ENCODE results near the gene ATP5F1E.
A peak's percentile ranks its signal among the peaks of the same experiment; 100 is the strongest.

ATP5F1E gene

GRCh38 chr20:59044796-59045195, 12.7 kb upstream of the ATP5F1E start:
- TF ChIP-seq YY1 (IDR thresholded peaks at IDR 0.05; ENCODE audit: low read depth) (no peak), CEBPB (IDR thresholded peaks at IDR 0.05) (no peak), EGR1 (IDR thresholded peaks at IDR 0.05) (no peak), NFIC (IDR thresholded peaks at IDR 0.05) (no peak)

GRCh38 chr20:59044295-59044694, 12.2 kb upstream of the ATP5F1E start:
- TF ChIP-seq USF1 (IDR thresholded peaks at IDR 0.05) (no peak), RAD21 (IDR thresholded peaks at IDR 0.05; ENCODE audit: low read depth) (no peak), MAX (IDR thresholded peaks at IDR 0.05) (no peak), CEBPB (IDR thresholded peaks at IDR 0.05) (no peak), NFIC (IDR thresholded peaks at IDR 0.05) (no peak), FOXM1 (IDR thresholded peaks at IDR 0.05; ENCODE audit: borderline replicate concordance, low read depth) (no peak)

GRCh38 chr20:59043698-59044097, 11.6 kb upstream of the ATP5F1E start:
- no peak for TF ChIP-seq MAX (IDR thresholded peaks at IDR 0.05)
- no peak for TF ChIP-seq TAF1 (IDR thresholded peaks at IDR 0.05; ENCODE audit: low read depth)
- no peak for TF ChIP-seq FOXM1 (IDR thresholded peaks at IDR 0.05; ENCODE audit: borderline replicate concordance, low read depth)
- no peak for TF ChIP-seq ZBTB7A (IDR thresholded peaks at IDR 0.05; ENCODE audit: low read depth)

- TF ChIP-seq MAX (IDR thresholded peaks at IDR 0.05) (peak; percentile 48; the same call in 1 of the 2 replicates), USF1 (IDR thresholded peaks at IDR 0.05) (no peak), NFIC (IDR thresholded peaks at IDR 0.05) (0 out of 2 replicates have a peak, but pooled peaks have one; percentile 17), TEAD4 (IDR thresholded peaks at IDR 0.05) (no peak), TAF1 (IDR thresholded peaks at IDR 0.05; ENCODE audit: low read depth) (no peak), EGR1 (IDR thresholded peaks at IDR 0.05) (no peak), EP300 (IDR thresholded peaks at IDR 0.05; ENCODE audit: borderline replicate concordance) (no peak), FOXM1 (IDR thresholded peaks at IDR 0.05; ENCODE audit: borderline replicate concordance, low read depth) (no peak)
These were observed 10.9 kb upstream of the ATP5F1E start for GRCh38 chr20:59042796-59043631.

- TF ChIP-seq RAD21 (IDR thresholded peaks at IDR 0.05; ENCODE audit: low read depth) (no peak), REST (IDR thresholded peaks at IDR 0.05; ENCODE audit: low read depth) (no peak), TAF1 (IDR thresholded peaks at IDR 0.05; ENCODE audit: low read depth) (peak; percentile 36; the same call in 1 of the 2 replicates), USF1 (IDR thresholded peaks at IDR 0.05) (no peak), ZBTB7A (IDR thresholded peaks at IDR 0.05; ENCODE audit: low read depth) (no peak), MAX (IDR thresholded peaks at IDR 0.05) (peak; percentile 48; the same call in 1 of the 2 replicates)
These were observed 10.1 kb upstream of the ATP5F1E start, which contains the start of gene PRELID3B for GRCh38 chr20:59042151-59042795. TSS of gene PRELID3B (minus strand) at chr20:59042786. CDS start at chr20:59042730, 56 bp downstream.

- no peak for TF ChIP-seq ZBTB7A (IDR thresholded peaks at IDR 0.05; ENCODE audit: low read depth)
- TF ChIP-seq USF1 (IDR thresholded peaks at IDR 0.05), result no peak
- no peak for TF ChIP-seq NFIC (IDR thresholded peaks at IDR 0.05)
- TF ChIP-seq EP300 (IDR thresholded peaks at IDR 0.05; ENCODE audit: borderline replicate concordance), result no peak
- no peak for TF ChIP-seq MAX (IDR thresholded peaks at IDR 0.05)
- no peak for TF ChIP-seq EGR1 (IDR thresholded peaks at IDR 0.05)
- TF ChIP-seq RAD21 (IDR thresholded peaks at IDR 0.05; ENCODE audit: low read depth), result no peak
- no peak for TF ChIP-seq CREB1 (IDR thresholded peaks at IDR 0.05; ENCODE audit: low read depth)
- no peak for TF ChIP-seq REST (IDR thresholded peaks at IDR 0.05; ENCODE audit: low read depth)
- no peak for TF ChIP-seq TCF12 (IDR thresholded peaks at IDR 0.05; ENCODE audit: low read depth)
- TF ChIP-seq YY1 (IDR thresholded peaks at IDR 0.05; ENCODE audit: low read depth), result no peak
These were observed 8.5 kb upstream of the ATP5F1E start for GRCh38 chr20:59040667-59041066.
